GM10266 (cell line): Measurements from ENCODE around the gene CASZ1.

Experiments used
- DNase-seq: peaks from one replicate; pipeline ENCODE4 v3.0.0; 2012; ENCODE audit errors: extremely low spot score
- TF ChIP-seq, protein P1 (sequence below): IDR thresholded peaks from 2 replicates; pipeline ENCODE4 v1.5.1; 2012; ENCODE audit warnings: mild to moderate bottlenecking, low read depth; ENCODE audit not compliant: control insufficient read depth, insufficient read depth; ENCODE audit errors: missing control alignments

The CASZ1 gene

DNA sequence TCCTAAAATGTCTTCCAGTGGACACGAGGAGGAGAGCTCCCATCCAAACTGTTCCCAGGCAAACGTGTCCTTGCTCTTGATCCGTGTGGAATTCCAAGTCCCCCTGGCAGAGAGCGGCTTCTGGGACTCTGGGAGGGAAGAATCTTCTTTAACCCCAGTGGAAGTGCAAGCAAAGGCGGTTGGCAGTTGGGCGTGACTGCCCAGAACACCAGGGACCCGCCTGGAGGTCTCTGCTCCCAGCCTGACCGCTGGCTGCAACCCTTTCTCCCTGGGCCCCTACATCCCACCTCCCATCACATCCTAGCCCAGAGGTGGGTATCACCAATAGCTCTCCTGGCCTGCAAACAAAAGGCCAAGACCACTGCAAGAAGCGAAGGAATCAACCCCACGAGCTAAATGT, 17.8 kb downstream of the CASZ1 start:
- no peak for DNase-seq
- TF ChIP-seq, protein P1, sequence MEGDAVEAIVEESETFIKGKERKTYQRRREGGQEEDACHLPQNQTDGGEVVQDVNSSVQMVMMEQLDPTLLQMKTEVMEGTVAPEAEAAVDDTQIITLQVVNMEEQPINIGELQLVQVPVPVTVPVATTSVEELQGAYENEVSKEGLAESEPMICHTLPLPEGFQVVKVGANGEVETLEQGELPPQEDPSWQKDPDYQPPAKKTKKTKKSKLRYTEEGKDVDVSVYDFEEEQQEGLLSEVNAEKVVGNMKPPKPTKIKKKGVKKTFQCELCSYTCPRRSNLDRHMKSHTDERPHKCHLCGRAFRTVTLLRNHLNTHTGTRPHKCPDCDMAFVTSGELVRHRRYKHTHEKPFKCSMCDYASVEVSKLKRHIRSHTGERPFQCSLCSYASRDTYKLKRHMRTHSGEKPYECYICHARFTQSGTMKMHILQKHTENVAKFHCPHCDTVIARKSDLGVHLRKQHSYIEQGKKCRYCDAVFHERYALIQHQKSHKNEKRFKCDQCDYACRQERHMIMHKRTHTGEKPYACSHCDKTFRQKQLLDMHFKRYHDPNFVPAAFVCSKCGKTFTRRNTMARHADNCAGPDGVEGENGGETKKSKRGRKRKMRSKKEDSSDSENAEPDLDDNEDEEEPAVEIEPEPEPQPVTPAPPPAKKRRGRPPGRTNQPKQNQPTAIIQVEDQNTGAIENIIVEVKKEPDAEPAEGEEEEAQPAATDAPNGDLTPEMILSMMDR: no peak

DNA sequence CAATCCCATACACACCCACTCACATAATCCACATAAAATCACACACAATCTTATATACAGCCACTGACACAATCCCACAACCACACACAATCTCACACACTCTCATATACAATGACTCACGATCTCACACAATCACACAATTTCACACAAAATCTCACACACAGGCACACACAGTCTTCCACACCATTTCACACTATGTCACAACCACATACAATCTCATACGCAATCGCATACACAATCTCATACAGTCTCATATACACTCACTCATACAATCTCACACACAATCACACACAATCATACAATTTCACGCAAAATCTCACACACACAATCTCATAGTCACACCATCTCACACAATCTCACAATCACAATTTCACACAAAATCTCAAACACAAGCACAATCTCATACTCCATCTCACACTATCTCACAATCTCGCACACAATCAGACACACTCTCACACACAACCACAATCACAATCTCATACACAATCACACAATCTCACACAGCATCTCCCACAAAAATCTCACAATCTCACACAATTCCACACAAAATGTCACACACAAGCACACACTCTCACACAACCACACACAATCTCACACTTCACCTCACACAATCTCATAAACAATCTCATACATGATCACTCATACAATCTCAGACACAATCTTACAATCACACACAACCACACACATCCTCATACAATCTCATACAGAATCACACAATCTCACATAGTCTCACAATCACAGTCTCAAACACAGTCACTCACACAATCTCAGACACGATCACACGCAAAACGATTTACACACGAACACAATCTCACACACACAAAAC, 18.5 kb downstream of the CASZ1 start:
- TF ChIP-seq, protein P1: no peak
- no peak for DNase-seq

DNA sequence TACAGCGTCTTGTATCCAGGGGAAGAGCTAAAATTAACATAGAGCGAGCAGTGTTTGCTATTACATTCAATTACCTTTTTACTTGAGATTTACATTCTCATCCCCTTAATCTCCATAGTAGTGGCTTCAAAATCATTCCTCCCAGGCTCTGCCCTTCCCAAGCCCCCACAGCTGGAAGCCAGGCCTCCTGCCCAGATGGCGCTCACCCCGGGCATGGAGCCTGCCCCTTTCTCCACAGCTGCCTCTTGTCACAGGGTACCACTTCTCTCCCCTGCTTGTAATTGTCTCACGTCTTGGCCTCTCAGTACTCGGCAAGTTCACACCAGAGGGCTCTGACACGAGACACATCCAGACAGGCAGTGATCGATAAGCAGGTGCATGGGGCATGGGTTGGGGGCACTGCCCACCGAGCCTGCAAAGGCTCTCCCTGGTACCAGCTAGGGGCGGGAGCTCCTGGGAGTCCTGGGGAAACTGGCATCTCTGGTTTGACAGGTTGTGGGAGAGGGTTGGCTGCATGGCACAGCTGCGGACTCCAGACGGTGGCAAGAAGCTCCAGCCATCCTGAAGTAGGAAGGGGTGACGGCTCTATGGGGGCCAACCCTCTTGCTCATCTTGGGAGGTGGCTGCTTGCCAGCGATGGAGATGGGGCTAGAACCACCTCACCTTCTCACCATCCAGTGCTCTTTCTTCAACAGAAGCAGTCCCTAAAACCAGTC, 20.1 kb downstream of the CASZ1 start:
- TF ChIP-seq, protein P1: no peak
- DNase-seq: no peak

DNA sequence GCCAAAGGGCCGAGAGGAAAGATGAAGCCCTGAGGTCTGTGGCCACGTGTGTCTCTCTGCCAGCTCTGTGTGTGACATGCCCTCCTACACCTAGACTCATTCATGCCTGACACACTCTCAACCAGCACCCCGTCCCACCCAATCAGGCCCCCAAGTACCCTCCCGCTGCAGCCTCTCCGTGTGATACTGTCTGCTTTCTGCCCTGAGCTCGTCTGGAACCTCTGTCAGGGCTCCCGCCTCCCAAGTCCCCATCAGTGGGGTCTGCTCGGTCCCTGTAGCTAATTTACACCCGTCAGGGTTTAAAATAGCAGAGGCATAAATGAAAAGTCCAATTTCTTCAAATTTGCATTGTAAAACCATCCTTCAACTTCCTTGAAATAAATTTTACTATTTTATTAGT, 20.7 kb downstream of the CASZ1 start:
- DNase-seq: no peak
- TF ChIP-seq, protein P1: no peak

DNA sequence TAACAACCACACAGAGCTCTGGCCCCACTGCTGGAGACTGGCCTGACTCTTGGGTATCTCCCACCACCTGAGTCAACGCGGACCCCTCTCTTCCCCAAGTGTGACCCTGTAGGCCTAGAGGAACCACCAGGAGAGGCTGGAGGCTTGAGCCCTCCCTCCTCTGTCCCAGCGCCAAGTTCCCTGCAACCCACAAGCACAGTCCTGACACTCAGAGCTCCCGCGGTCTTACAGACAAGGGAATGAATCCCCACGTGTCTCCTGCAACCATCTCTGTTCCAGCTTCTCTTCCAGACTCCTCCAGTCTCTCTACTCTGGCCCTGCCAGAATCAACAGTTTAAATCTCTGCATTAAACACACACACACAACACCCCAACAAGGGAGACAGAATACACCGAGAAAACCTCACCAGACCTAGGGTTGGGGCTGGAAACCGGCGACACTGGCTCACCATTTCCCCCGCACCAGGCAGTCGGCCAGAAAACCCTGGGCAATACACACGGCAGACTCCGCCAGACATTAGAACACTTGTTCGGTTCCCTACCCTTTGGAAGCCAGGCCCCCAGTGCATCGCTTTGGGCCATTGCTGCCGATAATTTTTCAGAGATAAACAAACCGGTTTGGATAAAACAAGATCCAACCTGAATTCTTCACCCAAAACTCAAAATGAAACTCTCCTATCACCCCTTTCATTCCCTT, 21.7 kb downstream of the CASZ1 start:
- DNase-seq: no peak
- TF ChIP-seq, protein P1: no peak

DNA sequence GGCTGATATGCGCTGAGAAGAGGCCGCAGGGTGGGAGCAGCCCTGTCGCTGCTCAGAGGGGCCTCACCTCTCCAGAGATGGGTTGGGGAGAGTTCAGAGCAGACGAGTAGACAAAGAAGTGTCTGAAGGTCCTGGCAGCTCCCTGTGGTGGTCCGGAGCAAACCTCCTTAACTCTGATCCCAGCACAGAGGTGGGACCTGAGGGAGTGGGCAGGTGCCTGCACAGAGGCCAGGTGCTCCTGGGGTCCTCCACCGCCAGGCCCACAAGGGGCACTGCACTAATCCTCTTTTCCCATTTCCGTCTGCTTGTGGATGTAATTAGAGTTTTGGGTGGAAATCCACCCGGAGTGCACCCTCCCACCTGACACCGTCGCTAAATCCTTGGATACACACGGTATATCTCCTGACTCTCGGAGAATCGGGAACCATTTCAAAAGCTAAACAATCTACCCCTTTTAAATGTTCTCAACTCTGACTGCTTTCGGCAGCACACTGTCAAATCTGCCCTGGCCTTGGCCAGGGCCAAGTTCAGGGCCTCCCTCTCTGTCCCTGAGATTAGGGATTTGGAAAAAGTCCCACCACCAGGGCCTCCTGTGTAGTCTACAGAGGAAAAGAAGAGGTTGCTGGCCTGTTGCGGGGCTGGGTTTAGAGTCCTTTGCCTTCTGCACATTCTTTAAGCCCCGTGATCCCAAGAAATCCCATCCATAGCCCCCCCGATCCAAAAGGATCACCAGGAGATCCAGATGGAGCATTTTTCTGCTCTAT, 22.4 kb downstream of the CASZ1 start:
- TF ChIP-seq, protein P1: no peak
- no peak for DNase-seq
